Muscle layer of colon (tissue), 2 donors: ENCODE results near the gene CFAP157.

Source experiments
- H3K27ac ChIP-seq: one replicate; pipeline ENCODE4 v1.7.0; 2013; ENCODE audit warnings: low read depth, mild to moderate bottlenecking, low read length, moderate library complexity
- H3K27me3 ChIP-seq, 2 donors: one replicate each; pipeline ENCODE4 v1.7.0; 2013; ENCODE audit warnings: low read length in 2 of 2, mild to moderate bottlenecking in 2 of 2; ENCODE audit not compliant: insufficient read depth in 2 of 2, control insufficient read depth in 1 of 2
- H3K36me3 ChIP-seq: one replicate; pipeline ENCODE4 v1.7.0; 2013; ENCODE audit warnings: mild to moderate bottlenecking, low read length; ENCODE audit not compliant: insufficient read depth
- H3K4me1 ChIP-seq: one replicate; pipeline ENCODE4 v1.7.0; 2013; ENCODE audit warnings: mild to moderate bottlenecking, low read length; ENCODE audit not compliant: insufficient read depth
- H3K4me3 ChIP-seq, 2 donors: one replicate each; pipeline ENCODE4 v1.7.0; 2013; ENCODE audit warnings: low read length in 2 of 2, low read depth in 1 of 2, mild to moderate bottlenecking in 1 of 2, moderate library complexity in 1 of 2
- H3K9ac ChIP-seq: one replicate; pipeline ENCODE4 v1.7.0; 2013; ENCODE audit warnings: low read length
- H3K9me3 ChIP-seq: one replicate; pipeline ENCODE4 v1.7.0; 2013; ENCODE audit warnings: mild to moderate bottlenecking, low read length
- donor health status: abdominal sarcoma.
- donor health status: Adenocarcinoma of cecum.

Gene CFAP157

DNA sequence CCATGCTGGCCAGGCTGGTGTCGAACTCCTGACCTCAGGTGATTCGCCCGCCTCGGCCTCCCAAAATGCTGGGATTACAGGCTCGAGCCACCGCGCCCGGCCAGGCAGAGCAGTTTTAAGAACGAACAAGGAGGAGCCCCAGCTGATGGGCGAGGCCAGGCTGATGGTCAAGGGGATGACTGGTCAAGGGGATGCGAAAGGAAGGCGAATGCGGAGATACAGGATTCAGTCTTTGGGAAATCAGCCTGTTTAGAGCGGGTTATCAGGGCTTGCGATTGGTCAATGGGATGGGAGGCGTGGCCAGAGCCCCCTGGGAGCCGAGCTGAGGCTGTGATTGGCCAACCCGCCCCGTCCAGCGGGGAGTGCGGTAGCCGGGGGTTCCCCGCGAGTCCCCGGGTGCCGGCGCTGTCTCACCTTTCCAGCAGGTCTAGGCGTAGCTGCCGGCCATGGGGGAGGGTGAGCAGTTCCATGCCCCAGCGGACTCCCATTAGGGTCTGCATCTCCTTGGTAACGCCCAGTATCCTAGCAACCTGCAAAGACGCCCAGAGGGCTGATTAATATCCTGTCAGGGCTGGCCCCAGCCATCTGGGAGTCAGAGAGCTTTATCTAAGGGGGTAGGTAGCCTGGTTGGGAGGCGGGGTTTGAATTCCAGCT, 35.8 kb downstream of the CFAP157 start:
- no peaks in the 10 kb centered on the region for H3K36me3 ChIP-seq
- H3K27ac ChIP-seq: no peak overlapping the region
- H3K9me3 ChIP-seq: no peaks in the 10 kb centered on the region
- H3K27me3 ChIP-seq: peaks cover 0 to 10% of the 10 kb centered on the region in 2 donors
- peaks cover 4% of the 10 kb centered on the region for H3K4me1 ChIP-seq
- H3K4me3 ChIP-seq: no peak overlapping the region
- no peak overlapping the region for H3K9ac ChIP-seq

DNA sequence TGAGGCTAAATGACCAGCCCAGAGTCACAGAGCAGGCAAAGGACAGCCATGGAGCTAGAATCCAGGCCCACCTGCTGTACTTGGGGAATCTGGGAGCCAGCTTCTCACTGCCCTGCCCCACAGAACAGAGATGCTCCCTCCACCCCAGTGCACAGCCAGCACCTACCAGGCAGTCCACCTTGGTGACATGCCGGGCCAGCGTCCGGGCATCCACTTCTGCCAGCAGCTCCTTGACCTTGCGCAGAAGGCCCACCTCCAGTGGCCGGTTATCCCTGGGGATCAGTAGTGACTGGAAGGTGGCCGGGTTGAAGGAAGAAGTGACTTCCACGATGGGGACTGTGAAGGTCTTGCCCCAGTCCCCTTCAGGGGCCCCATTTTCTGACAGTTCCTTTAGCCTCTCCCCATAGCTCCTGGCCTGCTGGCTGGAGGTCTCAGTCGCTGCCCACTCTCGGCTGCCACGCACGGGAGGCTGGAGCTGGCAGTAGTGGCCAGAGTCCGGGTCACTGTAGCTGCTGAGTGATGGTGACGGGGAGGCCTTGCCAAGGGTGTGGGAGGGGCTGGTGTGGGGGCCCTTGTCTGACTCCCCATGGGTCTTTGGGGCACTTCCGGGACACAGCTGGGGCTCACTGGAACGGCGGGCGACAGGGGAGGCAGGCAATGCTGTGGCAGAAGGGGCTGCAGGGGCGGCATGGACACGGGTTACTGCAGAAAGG, 37.8 kb downstream of the CFAP157 start:
- no peak overlapping the region for H3K27ac ChIP-seq
- H3K4me1 ChIP-seq: peaks cover 4% of the 10 kb centered on the region
- no peaks in the 10 kb centered on the region for H3K9me3 ChIP-seq
- H3K27me3 ChIP-seq: peaks cover 0 to 10% of the 10 kb centered on the region in 2 donors
- H3K36me3 ChIP-seq: no peaks in the 10 kb centered on the region
- no peak overlapping the region for H3K9ac ChIP-seq
- no peak overlapping the region for H3K4me3 ChIP-seq

DNA sequence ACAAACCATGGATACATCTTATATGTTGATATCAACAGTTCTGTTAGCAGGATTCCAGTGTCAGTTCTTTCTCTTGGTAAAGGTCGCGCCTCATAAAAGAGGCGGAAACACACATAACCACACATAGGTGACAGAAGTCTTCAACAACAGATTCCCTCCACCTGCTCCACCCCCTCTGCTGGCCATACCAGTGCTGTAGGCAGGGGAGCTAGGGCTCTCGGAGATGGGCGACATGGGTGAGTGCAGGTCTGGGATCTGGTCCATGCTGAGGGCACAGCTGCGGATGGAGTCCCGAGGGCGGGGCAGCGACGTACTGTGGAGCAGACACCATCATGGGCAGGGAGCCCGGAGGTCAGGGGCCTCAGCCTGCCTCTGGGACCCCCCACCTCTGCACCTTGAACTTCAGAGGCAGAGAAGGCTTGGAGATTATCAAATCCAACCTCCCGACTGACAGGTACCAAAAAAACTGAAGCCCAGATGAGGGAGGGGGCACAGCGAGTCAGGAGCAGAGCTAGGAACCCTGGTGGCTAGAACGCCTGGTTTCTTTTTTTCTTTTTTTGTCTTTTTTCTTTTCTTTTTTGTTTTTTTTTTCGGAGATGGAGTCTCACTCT, 40.3 kb downstream of the CFAP157 start:
- H3K4me3 ChIP-seq: no peak overlapping the region
- no peak overlapping the region for H3K27ac ChIP-seq
- H3K27me3 ChIP-seq: peaks cover 0 to 14% of the 10 kb centered on the region in 2 donors
- no peaks in the 10 kb centered on the region for H3K36me3 ChIP-seq
- H3K4me1 ChIP-seq: no peaks in the 10 kb centered on the region
- no peaks in the 10 kb centered on the region for H3K9me3 ChIP-seq
- no peak overlapping the region for H3K9ac ChIP-seq

GRCh38 chr9:127749090-127749787, 42.5 kb downstream of the CFAP157 start:
- H3K27me3 ChIP-seq: peaks cover 4 to 24% of the 10 kb centered on the region in 2 donors
- no peaks in the 10 kb centered on the region for H3K9me3 ChIP-seq
- no peak overlapping the region for H3K9ac ChIP-seq
- H3K36me3 ChIP-seq: no peaks in the 10 kb centered on the region
- no peak overlapping the region for H3K4me3 ChIP-seq
- no peak overlapping the region for H3K27ac ChIP-seq
- H3K4me1 ChIP-seq: no peaks in the 10 kb centered on the region

- Histone ChIP-seq H3K9ac (no peak overlapping the region), H3K4me1 (no peaks in the 10 kb centered on the region), H3K36me3 (no peaks in the 10 kb centered on the region), H3K27ac (no peak overlapping the region), H3K27me3 (peaks cover 9 to 29% of the 10 kb centered on the region in 2 donors), H3K4me3 (no peak overlapping the region), H3K9me3 (no peaks in the 10 kb centered on the region)
Observed at GRCh38 chr9:127751269-127752054, 44.7 kb downstream of the CFAP157 start.

DNA sequence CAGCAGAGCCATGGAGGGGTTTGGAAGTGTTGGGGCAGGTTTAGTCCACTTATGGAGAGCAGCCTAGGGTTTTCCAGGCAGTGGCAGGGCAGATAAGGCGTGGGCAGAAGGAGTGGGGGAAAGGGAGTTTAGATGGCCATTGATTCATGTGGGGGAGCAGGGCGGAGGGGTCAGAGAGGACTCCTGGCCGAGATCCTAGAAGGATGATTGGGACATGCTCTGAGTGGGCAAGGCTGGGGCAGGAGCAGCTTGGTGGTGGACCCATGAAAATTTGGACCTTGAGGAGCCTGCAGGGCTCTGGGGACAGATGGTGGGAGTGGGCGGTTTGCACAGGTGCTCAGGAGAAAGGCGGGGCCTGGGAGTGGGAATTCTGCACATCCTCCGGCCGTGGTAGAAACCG, 46.4 kb downstream of the CFAP157 start:
- Histone ChIP-seq H3K27ac (no peak overlapping the region), H3K36me3 (no peaks in the 10 kb centered on the region), H3K4me3 (no peak overlapping the region), H3K27me3 (peaks cover 9 to 29% of the 10 kb centered on the region in 2 donors), H3K9ac (no peak overlapping the region), H3K9me3 (no peaks in the 10 kb centered on the region), H3K4me1 (no peaks in the 10 kb centered on the region)

DNA sequence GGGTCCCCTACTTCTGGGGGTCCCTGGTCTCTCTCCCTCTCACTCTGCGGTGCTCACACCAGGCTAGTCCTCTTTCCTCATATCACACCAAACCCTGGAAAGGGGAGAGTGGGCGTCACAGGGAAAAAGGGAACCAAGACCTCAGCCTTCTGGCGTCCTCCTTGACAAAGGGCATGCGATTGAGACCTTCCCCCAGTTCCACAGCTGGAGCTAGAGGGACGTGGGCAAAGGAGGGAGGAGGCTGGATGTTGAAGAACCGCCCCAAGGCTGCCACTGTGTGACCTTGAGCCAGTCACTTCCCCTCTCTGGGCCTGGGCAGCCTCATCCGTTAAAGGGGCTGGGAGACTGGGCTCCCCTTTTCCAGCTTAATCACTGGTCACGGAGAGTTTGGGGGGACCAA, 46.8 kb downstream of the CFAP157 start:
- Histone ChIP-seq H3K9ac (no peak overlapping the region), H3K4me1 (no peaks in the 10 kb centered on the region), H3K36me3 (no peaks in the 10 kb centered on the region), H3K27ac (no peak overlapping the region), H3K27me3 (peaks cover 9 to 29% of the 10 kb centered on the region in 2 donors), H3K9me3 (no peaks in the 10 kb centered on the region), H3K4me3 (no peak overlapping the region)

DNA sequence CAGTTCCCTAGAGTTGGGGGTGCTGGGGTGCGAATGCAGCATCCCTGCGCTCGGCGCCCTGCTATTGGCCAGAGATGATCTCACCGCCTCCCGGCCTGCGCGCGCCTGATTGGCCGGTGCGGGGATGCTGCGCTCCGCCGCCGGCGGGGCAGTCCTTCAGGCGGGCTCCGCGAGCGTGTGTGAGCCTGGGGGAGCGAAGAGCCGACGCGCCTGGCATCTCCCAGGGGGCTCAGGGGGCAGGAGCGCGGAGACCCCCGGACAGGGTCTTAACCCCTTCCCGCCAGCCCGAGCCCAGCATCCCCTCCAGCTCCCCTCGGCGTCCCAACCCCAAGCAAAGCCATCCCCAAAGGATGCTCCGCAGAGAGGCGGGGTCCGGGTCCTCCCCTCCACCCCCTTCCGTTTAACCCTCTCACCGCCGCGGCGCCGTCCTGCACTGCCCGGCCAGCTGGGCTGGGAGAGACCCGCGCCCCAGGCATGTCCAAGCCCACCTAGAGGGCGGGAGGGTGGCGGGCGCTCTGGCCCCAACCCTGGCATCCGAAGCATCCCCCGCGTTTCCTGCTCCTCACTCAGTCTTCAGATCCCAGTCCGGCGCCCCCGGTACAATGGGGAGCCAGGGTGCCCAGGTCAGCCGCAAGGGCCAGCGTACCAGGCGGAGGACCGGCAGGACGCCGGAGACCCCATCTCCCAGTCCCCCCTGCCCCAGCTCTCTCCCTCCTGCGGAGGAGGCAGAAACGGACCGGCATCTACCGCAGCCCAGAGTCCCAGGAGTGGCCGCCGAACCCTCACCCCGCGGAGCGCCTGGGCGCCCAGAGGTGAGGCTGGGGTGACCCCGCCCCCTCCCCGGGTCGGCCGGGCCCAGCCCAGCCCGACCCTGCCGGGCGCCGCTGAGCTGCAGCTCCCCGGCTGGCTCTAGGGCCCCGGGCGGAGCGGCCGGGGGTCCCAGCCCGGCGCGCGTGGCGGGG, 47.6 kb downstream of the CFAP157 start:
- Histone ChIP-seq H3K27me3 (peaks cover 9 to 29% of the 10 kb centered on the region in 2 donors), H3K4me1 (no peaks in the 10 kb centered on the region), H3K36me3 (no peaks in the 10 kb centered on the region), H3K9me3 (no peaks in the 10 kb centered on the region), H3K9ac (no peak overlapping the region), H3K27ac (no peak overlapping the region), H3K4me3 (no peak overlapping the region)

- H3K27ac ChIP-seq: no peak overlapping the region
- no peak overlapping the region for H3K4me3 ChIP-seq
- H3K9ac ChIP-seq: no peak overlapping the region
Observed at GRCh38 chr9:127755061-127756060, 48.6 kb downstream of the CFAP157 start.

More at GRCh38 chr9:127755061-127756060, 48.6 kb downstream of the CFAP157 start:
- Histone ChIP-seq H3K27me3 (peaks cover 9 to 29% of the 10 kb centered on the region in 2 donors), H3K36me3 (no peaks in the 10 kb centered on the region), H3K4me1 (no peaks in the 10 kb centered on the region), H3K9me3 (no peaks in the 10 kb centered on the region)
